ENCODE results near the gene PNMA6E. TPM values are rescaled to one million over a fixed set of nuclear protein-coding genes. Genes with fewer than 3 reads are reported as not detected.
"Not testable (repeated sequence)": the region's sequence is repeated elsewhere in the genome, so short reads cannot be mapped to it uniquely, and the experiment has no call there.

The PNMA6E gene
- total RNA-seq, 1 donor = 0.10 TPM

DNA sequence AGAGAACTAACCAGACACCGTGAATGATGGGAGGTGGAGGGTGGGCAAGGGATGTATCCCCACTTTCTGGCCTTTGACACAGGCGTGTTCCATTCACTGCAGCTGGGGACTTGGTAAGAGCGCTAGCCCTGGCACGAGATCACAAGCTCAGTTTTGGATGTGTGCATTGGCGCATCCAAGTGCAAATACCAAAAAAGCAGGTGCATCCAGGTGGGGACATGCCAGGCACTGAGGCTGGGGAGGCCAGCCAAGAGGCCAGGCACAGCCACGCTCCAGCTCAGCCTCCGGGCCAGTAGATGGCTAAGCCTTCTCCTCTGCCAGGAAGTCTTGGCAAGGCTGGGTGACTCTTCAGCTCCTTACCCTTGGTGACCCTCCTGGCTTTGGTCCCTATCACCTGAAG lies 5.8 kb upstream of the PNMA6E start:
- Histone ChIP-seq H3K4me3 (ENCODE audit: low read length) (no peak overlapping the region), H3K27me3 (ENCODE audit: insufficient read depth, low read length) (no peaks in the 10 kb centered on the region), H3K4me1 (ENCODE audit: insufficient read depth, low read length) (peaks cover 2% of the 10 kb centered on the region), H3K9me3 (ENCODE audit: low read depth, low read length) (no peaks in the 10 kb centered on the region)

DNA sequence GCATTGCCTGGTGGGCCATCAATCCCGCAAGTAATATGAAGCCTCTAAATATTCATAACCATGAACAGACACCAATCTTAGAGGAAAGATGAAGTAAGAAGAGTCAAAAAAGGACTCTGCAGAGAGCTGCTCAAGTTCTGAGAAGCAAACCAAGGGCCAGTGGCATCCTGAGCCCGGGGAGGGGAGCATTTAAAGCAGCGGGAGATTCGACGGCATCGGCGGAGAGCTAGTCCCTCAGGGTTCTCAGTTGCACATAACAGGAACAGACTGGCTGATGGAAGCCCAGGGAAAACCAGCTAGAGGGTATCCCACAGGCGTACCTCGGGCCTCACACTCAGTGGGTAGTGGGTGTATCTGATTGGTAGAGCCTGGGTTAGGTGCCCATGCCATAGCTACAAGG lies 4.9 kb upstream of the PNMA6E start:
- Histone ChIP-seq H3K4me3 (ENCODE audit: low read length) (no peak overlapping the region), H3K4me1 (ENCODE audit: insufficient read depth, low read length) (no peaks in the 10 kb centered on the region), H3K9me3 (ENCODE audit: low read depth, low read length) (no peaks in the 10 kb centered on the region), H3K27me3 (ENCODE audit: insufficient read depth, low read length) (no peaks in the 10 kb centered on the region)

DNA sequence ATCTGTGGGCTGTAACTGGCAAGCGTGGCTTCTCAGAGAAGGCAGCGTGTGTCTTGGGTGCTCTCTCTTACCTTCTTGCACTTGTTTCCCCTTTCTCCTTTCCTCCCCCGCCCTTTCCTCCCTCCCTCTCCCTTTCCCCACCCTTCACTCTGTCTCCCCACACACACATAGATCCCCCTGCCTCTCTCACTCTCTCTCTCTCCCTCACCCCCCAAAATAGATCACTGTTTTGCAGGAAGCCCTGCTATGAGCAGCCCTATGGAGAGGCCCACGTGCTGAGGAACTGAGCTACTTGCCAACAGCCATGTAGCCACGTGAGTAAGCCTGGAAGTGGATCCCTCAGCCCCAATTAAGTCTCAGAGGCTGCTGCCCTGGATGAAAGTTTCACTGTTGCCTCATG lies 4.3 kb upstream of the PNMA6E start:
- Histone ChIP-seq H3K4me3 (ENCODE audit: low read length) (no peak overlapping the region), H3K9me3 (ENCODE audit: low read depth, low read length) (no peaks in the 10 kb centered on the region), H3K4me1 (ENCODE audit: insufficient read depth, low read length) (no peaks in the 10 kb centered on the region), H3K27me3 (ENCODE audit: insufficient read depth, low read length) (no peaks in the 10 kb centered on the region)

DNA sequence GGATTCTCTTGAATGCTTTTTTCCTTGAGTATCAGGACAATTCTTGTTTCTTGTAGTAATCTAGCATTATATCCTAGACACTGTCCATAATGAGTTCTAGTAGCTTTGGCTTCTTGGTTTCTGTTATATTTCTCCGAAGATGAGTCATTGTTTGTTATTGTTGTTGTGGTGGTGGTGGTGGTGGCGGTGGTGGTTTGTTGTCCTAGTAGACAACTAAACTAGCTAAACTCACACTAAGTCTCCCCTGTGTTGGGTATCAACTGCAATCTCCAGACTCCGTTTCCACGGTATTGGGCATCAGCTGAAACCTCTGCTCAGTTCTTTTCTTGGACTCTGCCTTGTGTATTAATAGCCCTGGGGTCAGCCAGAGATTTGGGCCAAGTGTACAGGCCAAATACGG lies 3.2 kb upstream of the PNMA6E start:
- not testable (repeated sequence) for H3K4me3 ChIP-seq (ENCODE audit: low read length); H3K4me1 ChIP-seq (ENCODE audit: insufficient read depth, low read length); H3K9me3 ChIP-seq (ENCODE audit: low read depth, low read length); H3K27me3 ChIP-seq (ENCODE audit: insufficient read depth, low read length)

DNA sequence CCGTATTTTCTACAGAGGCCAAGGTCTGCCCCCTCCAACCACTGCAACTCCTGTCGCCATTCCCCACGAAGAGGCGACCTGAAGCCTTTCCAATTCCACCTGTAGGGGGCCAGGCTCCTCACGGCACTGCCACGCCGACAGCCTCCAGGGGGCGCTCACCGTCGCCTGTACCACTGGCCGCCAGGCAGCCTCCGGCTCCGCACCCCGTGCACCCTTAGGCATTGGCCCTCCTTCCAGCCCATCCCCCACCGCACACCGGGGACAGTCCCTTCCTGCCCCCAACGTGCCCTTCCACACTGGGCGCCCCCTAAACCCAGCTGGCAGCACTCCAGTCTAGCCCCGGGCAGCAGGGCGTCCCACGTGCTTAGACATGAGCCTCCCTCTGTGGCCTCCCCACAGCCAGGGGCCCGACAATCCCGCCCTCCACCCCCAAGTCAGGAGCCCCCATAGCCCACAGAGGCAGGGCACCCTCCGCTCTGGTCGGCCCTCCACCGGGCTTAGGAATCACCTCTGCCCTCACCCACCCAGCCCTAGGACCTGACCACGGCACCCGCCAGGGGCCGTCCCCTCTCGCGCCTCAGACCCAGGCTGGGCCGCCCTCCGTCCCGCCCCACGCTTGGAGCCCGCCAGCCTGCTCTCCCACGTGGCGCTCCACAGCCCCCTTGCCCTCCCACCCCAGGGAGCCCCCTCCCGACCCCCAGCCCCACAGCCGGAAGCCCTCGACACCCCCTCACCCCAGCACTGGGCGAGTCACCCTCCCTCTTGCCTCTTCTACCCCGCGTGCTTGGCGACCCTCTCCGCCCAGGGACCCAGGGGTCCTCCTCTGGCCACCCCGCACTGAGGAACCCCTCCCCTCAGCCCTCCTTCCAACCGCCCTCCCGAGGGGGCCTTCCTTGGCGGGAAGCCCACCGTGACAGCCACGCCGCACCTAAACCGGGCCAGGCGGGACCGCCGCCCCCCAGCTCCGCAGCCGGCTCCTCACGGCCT lies 711 bp downstream of the PNMA6E start:
- H3K27me3 ChIP-seq (ENCODE audit: insufficient read depth, low read length) = no peaks in the 10 kb centered on the region
- H3K4me1 ChIP-seq (ENCODE audit: insufficient read depth, low read length) = no peaks in the 10 kb centered on the region
- no peaks in the 10 kb centered on the region for H3K9me3 ChIP-seq (ENCODE audit: low read depth, low read length)
- no peak overlapping the region for H3K4me3 ChIP-seq (ENCODE audit: low read length)

DNA sequence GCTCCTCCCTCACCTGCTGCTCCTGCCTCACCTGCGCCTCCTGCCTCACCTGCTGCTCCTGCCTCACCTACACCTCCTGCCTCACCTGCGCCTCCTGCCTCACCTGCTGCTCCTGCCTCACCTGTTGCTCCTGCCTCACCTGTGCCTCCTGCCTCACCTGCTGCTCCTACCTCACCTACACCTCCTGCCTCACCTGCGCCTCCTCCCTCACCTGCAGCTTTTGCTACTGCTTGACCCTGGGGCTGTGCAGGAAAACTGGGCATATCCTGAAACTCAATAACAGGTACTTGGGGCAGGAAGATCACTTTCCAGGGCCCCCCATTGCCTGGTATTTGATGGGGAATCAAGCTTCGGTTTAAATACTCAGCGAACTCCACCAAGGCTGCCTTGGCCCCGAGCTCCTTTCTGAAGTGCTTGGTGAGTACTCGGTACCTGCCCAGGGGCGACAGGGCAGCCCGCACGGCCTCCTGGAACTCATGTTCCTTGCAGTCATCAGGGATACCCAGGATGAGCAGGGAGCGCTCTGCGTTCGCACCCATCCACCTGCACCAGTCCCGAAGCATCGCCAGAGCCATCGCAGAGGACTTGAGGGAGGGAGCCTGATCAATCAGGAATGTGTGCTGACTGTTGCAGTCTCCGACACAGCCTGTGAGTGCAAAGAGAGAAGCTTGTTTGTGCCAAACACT lies 2.7 kb downstream of the PNMA6E start:
- no peaks in the 10 kb centered on the region for H3K27me3 ChIP-seq (ENCODE audit: insufficient read depth, low read length)
- no peak overlapping the region for H3K4me3 ChIP-seq (ENCODE audit: low read length)
- no peaks in the 10 kb centered on the region for H3K4me1 ChIP-seq (ENCODE audit: insufficient read depth, low read length)
- H3K9me3 ChIP-seq (ENCODE audit: low read depth, low read length) = no peaks in the 10 kb centered on the region

DNA sequence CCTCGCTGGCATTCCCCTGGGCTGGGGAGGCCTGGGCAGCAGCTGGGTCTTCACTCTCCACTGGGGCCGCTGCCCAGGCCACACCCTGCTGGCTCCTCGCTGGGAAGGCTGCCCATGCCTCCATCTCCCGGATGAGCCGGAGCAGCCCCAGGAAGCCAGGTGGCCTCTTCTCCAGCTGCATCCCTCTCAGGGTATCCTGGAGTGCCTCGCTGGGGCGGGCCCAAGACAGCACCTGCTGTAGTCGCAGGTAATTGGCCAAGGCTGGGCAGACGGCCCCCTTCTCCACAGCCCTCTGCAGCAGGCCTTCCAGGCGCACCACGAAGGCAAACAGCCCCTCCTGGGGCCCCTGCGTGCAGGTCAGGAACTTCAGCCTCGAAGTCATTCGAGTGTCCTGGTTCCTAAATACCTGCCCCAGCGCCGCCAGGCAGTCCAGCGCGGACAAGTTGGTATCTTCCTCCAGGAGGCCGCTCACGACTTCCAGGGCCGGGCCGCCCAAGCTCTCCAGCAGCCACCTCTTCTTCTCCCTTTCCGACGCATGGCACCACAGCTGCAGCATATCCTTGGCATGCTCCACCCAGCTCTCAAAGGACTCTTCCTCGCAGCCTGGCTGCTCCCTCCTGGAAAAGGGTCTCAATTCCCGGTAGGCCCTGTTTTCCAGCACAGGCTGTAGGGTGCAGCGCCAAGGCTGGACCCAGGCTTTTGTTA lies 3.7 kb downstream of the PNMA6E start:
- Histone ChIP-seq H3K4me1 (ENCODE audit: insufficient read depth, low read length) (no peaks in the 10 kb centered on the region), H3K4me3 (ENCODE audit: low read length) (no peak overlapping the region), H3K9me3 (ENCODE audit: low read depth, low read length) (no peaks in the 10 kb centered on the region), H3K27me3 (ENCODE audit: insufficient read depth, low read length) (no peaks in the 10 kb centered on the region)

DNA sequence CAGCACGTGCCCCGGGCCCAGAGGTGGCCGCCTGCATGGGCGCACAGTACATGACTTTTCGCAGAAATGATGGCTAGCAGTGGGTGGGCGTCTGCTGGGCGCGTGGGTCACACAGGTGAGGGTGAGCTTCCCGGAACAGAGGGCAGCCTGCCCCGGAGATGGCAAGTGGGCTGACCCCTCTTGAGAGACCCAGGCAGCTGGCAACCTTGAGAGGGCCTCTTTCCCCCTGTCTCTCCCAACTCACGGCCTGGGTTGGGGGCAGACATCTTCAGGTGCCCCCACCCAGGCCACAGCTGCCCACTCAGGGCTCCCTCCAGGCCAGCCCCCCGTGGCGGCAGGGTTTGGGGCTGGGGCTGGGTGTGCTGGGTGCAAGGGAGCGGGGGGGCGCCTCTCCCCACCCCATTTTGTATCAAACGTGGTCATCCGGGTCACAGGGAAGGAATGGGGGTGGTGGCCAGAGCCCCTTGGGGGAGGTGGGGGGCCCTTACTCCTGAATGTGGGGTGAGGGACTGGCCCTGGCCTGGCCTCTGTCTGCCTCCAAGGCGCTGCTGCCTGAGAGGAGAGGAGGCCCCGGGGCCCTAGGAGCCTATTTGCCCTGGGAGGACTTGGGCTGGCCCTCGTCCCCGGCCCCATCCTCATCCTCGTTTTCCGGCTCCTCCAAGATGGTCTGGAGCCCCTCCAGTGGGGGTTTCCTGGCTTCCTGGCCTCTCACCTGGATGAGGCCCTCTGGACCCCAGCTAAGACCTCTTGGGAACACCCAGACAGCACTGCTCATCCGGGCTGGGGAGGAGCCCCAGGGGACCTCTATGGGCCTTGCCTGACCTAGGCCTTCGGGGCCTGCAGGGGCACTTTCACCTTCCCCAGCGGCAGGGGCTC lies 4.6 kb downstream of the PNMA6E start:
- no peaks in the 10 kb centered on the region for H3K27me3 ChIP-seq (ENCODE audit: insufficient read depth, low read length)
- H3K4me1 ChIP-seq (ENCODE audit: insufficient read depth, low read length) = no peaks in the 10 kb centered on the region
- no peaks in the 10 kb centered on the region for H3K9me3 ChIP-seq (ENCODE audit: low read depth, low read length)
- H3K4me3 ChIP-seq (ENCODE audit: low read length) = no peak overlapping the region

DNA sequence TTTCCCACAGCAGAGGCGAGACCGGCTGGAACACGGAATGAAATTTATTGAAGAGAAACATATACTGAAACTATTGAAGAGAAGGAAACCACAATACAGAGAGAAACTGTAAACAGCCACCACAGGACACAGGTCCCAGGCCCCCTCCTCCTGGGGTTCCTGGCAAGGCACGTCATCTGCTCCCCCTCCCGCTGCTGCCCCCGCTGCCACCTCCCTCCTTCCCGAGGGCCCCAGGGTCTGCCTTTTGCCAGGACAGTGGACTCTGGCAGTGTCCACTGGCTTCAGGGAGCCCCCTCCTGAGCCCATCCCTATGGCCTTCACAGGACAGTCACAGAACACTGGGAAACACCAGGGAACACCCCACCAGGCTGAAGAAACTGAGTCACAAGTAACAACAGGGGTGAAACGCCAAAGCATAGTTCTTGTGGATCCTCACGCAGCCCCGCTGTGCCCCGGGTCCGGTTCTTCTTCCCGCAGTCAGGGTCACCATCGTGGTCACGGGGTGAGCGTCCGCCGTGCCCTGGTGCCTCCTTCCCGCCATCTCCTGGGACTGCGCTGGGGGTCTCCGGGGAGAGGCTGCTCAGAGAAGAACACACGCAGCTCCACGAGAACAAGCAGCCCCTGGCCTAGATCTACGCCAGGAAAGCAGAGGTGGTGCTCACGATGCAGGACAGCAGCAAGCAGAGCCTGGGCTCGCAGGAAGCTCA lies 5.4 kb downstream of the PNMA6E start:
- Histone ChIP-seq H3K9me3 (ENCODE audit: low read depth, low read length) (no peaks in the 10 kb centered on the region), H3K4me3 (ENCODE audit: low read length) (no peak overlapping the region), H3K27me3 (ENCODE audit: insufficient read depth, low read length) (no peaks in the 10 kb centered on the region), H3K4me1 (ENCODE audit: insufficient read depth, low read length) (no peaks in the 10 kb centered on the region)

DNA sequence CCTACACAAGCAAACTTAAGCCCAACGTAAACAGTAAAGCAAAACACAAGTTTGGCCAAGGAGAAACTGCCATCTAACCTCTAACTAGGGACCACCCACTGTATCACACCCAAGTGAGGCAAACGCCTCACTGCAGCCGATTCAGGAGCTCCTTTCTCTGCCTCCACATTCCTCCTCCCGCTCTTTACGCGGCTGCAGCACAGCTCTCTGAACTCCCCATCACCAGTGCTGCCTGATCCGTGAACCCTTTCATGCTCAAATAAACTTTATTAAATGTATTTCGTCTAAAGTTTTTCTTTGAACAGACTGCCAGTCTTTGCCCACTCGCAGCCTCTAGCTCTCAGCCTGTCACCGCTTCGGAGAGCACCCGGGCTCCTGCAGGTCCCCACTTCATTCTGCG lies 6.5 kb downstream of the PNMA6E start:
- H3K27me3 ChIP-seq (ENCODE audit: insufficient read depth, low read length) = no peaks in the 10 kb centered on the region
- no peak overlapping the region for H3K4me3 ChIP-seq (ENCODE audit: low read length)
- no peaks in the 10 kb centered on the region for H3K9me3 ChIP-seq (ENCODE audit: low read depth, low read length)
- no peaks in the 10 kb centered on the region for H3K4me1 ChIP-seq (ENCODE audit: insufficient read depth, low read length)

DNA sequence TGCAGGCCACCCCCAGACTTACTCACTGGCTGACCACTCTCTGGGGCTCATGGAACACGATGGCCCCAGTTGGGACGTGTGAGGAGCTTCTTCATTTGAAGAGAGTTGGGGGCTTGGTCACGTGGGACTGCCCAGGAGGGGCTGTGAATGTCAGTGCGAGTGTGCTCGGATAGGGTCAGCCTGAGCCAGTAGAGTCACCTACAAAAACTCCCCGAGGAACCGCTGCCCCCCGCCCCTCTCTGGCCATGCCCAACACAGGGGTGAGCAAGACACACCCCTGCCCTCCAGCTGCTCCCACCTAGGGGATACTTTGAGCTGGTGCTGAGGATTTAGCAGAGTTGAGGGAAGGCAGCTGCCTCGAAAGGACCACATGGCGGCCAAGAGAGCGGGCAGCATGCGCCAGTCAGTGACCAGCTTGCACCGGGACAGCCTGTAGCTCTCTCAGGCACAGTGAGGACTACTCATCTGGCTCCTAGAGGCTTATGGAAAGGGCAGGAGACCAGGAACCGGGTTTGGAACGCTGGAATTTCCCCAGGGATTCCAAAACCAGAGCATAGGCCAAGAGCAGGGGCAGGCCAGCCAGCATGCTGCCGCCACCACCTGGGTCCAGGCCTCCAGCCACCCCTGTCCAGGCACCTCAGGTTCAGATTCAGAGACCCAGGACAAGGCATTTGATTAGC lies 8.4 kb downstream of the PNMA6E start:
- H3K9me3 ChIP-seq (ENCODE audit: low read depth, low read length) = no peaks in the 10 kb centered on the region
- no peaks in the 10 kb centered on the region for H3K27me3 ChIP-seq (ENCODE audit: insufficient read depth, low read length)
- H3K4me3 ChIP-seq (ENCODE audit: low read length) = no peak overlapping the region
- no peaks in the 10 kb centered on the region for H3K4me1 ChIP-seq (ENCODE audit: insufficient read depth, low read length)

DNA sequence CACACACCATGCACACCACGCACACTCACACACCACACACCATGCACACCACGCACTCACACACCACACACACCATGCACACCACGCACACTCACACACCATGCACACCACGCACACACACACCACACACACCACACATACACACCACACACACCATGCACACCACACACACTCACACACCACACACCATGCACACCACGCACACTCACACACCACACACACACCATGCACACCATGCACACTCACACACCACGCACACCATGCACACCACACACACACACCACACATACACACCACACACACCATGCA lies 11.7 kb downstream of the PNMA6E start:
- not testable (repeated sequence) for H3K4me1 ChIP-seq (ENCODE audit: insufficient read depth, low read length); H3K9me3 ChIP-seq (ENCODE audit: low read depth, low read length); H3K27me3 ChIP-seq (ENCODE audit: insufficient read depth, low read length); H3K4me3 ChIP-seq (ENCODE audit: low read length)

DNA sequence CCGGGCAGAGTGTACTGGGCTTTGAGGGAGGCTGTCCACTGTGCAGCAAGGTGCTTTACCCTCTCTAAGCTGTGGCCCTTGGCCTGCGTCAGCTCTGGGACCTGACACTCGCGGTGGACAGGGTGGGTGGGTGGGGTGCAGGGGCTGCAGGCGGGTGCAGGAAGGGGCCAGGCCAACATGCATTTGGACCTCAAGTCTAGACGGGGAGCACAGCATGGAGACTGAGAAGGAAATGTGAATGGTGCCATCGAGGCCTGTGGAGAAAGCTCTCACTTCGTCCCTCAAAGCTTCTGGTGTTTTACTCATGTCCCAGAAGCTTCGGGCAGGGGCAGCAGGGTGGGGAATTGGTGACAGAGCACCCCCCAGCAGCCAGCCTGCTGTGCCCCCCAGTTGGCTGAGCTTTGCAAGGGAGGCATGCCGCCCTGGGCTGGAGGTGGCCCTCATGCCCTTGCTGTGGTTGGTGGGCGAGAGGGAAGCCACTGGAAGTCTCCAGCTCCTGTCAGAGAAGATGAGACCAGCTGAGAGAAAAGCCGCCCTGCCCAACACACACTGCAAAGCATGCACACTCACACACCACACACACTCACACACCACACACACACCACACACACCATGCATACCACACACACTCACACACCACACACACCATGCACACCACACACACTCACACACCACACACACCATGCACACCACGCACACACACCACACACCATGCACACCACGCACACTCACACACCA lies 12.3 kb downstream of the PNMA6E start:
- no peaks in the 10 kb centered on the region for H3K4me1 ChIP-seq (ENCODE audit: insufficient read depth, low read length)
- no peaks in the 10 kb centered on the region for H3K27me3 ChIP-seq (ENCODE audit: insufficient read depth, low read length)
- no peak overlapping the region for H3K4me3 ChIP-seq (ENCODE audit: low read length)
- no peaks in the 10 kb centered on the region for H3K9me3 ChIP-seq (ENCODE audit: low read depth, low read length)

All from mononuclear cell (primary cell).